Common myeloid progenitor, CD34-positive (primary cell): Measurements from ENCODE around the gene JMY.
A peak's percentile ranks its signal among the peaks of the same experiment; 100 is the strongest.

Source experiments
- CTCF ChIA-PET: fragments of 350-600 bp; sonication (Branson Sonifier 250); formaldehyde crosslinking; loops from one replicate; lab custom pipeline; 2021; ENCODE audit warnings: antibody characterized with exemption; lab: Charles Lee
- POLR2A ChIA-PET: fragments of 350-600 bp; sonication (Branson Sonifier 250); formaldehyde crosslinking; loops from one replicate; lab custom pipeline; 2021; ENCODE audit warnings: antibody characterized with exemption; lab: Charles Lee
- DNase-seq, 3 donors: peaks; one replicate each; pipeline versions ENCODE4 v3.0.0 to v3.0.0-alpha.2; 2013
- H3K27ac ChIP-seq, 2 experiments: 1 replicate in 1 of 2; 2 replicates in 1 of 2; pipeline ENCODE4 v1.7.0; 2013; ENCODE audit warnings: inconsistent platforms in 2 of 2, low read length in 2 of 2, mild to moderate bottlenecking in 2 of 2, low read depth in 1 of 2, moderate library complexity in 1 of 2; ENCODE audit not compliant: severe bottlenecking in 2 of 2, insufficient read depth in 1 of 2, poor library complexity in 1 of 2
- H3K27me3 ChIP-seq, 5 experiments: replicated peaks in 2 of 5; 1 replicate in 3 of 5; 2 replicates in 2 of 5; pipeline versions ENCODE4 v1.6.1 to v1.7.0; 2013; ENCODE audit warnings: low read length in 4 of 5, mild to moderate bottlenecking in 2 of 5, moderate library complexity in 2 of 5, inconsistent platforms in 1 of 5; ENCODE audit not compliant: insufficient read depth in 5 of 5, control insufficient read depth in 4 of 5
- H3K36me3 ChIP-seq, 4 experiments: 1 replicate in 2 of 4; 2 replicates in 2 of 4; pipeline versions ENCODE4 v1.6.1 to v1.7.0; 2013; ENCODE audit warnings: low read length in 3 of 4, control low read depth in 1 of 4, mild to moderate bottlenecking in 1 of 4; ENCODE audit not compliant: control insufficient read depth in 4 of 4, insufficient read depth in 4 of 4
- H3K4me1 ChIP-seq, 4 experiments: 1 replicate in 3 of 4; 2 replicates in 1 of 4; pipeline versions ENCODE4 v1.6.1 to v1.7.1; 2013; ENCODE audit warnings: low read length in 3 of 4, mild to moderate bottlenecking in 3 of 4, control low read depth in 1 of 4, inconsistent platforms in 1 of 4, moderate library complexity in 1 of 4; ENCODE audit not compliant: control insufficient read depth in 4 of 4, insufficient read depth in 4 of 4; ENCODE audit errors: control extremely low read depth in 1 of 4
- H3K4me3 ChIP-seq, 7 experiments: 1 replicate in 4 of 7; 2 replicates in 3 of 7; pipeline versions ENCODE4 v1.5.1 to v1.7.0; 2013; ENCODE audit warnings: mild to moderate bottlenecking in 7 of 7, low read length in 6 of 7, moderate library complexity in 6 of 7, inconsistent platforms in 2 of 7, low read depth in 2 of 7, control low read depth in 1 of 7; ENCODE audit not compliant: insufficient read depth in 4 of 7, control insufficient read depth in 1 of 7; ENCODE audit errors: extremely low read depth in 1 of 7
- H3K9me3 ChIP-seq, 5 experiments: 1 replicate in 4 of 5; 2 replicates in 1 of 5; pipeline versions ENCODE4 v1.6.1 to v1.7.1; 2013; ENCODE audit warnings: low read length in 4 of 5, mild to moderate bottlenecking in 2 of 5, inconsistent platforms in 1 of 5, low read depth in 1 of 5, moderate library complexity in 1 of 5; ENCODE audit not compliant: control insufficient read depth in 4 of 5, insufficient read depth in 2 of 5; ENCODE audit errors: control extremely low read depth in 1 of 5
- WGBS: methylation state at CpG from one replicate; pipeline ENCODE4 v1.1.5; 2013; ENCODE audit not compliant: insufficient coverage; 5-methylcytosine and 5-hydroxymethylcytosine counted together

Gene JMY

GRCh38 chr5:79285833-79286232, 49.9 kb downstream of the JMY start:
- Histone ChIP-seq H3K36me3 (peaks cover 0 to 10% (median 1%) of the 10 kb centered on the region in 4 experiments), H3K9me3 (no peaks in the 10 kb centered on the region), H3K27me3 (no peaks in the 10 kb centered on the region), H3K4me3 (no peak overlapping the region), H3K27ac (no peak overlapping the region), H3K4me1 (no peaks in the 10 kb centered on the region)
- ChIA-PET POLR2A (no interaction called here), CTCF (no interaction called here)
- no peak for DNase-seq
- 94% methylated on average over 5 of the region's 7 CpGs for WGBS

GRCh38 chr5:79287380-79287779, 51.4 kb downstream of the JMY start:
- WGBS = 97% methylated on average over 3 of the region's 4 CpGs
- POLR2A ChIA-PET = no interaction called here
- no peak overlapping the region for H3K4me3 ChIP-seq
- no peaks in the 10 kb centered on the region for H3K9me3 ChIP-seq
- no peak for DNase-seq
- no peak overlapping the region for H3K27ac ChIP-seq
- H3K27me3 ChIP-seq = no peaks in the 10 kb centered on the region
- CTCF ChIA-PET = no interaction called here
- H3K36me3 ChIP-seq = peaks cover 3 to 23% (median 6%) of the 10 kb centered on the region in 4 experiments
- no peaks in the 10 kb centered on the region for H3K4me1 ChIP-seq

GRCh38 chr5:79287907-79288306, 52.0 kb downstream of the JMY start:
- WGBS = 0% methylated on average over 1 of the region's 1 CpG
- Histone ChIP-seq H3K27me3 (no peaks in the 10 kb centered on the region), H3K4me1 (no peaks in the 10 kb centered on the region), H3K4me3 (no peak overlapping the region), H3K27ac (no peak overlapping the region), H3K36me3 (peaks cover 3 to 25% (median 9%) of the 10 kb centered on the region in 4 experiments), H3K9me3 (no peaks in the 10 kb centered on the region)
- DNase-seq = no peak
- ChIA-PET CTCF (no interaction called here), POLR2A (no interaction called here)

- Histone ChIP-seq H3K4me1 (no peaks in the 10 kb centered on the region), H3K9me3 (no peaks in the 10 kb centered on the region), H3K4me3 (no peak overlapping the region), H3K27ac (no peak overlapping the region), H3K27me3 (no peaks in the 10 kb centered on the region), H3K36me3 (peaks cover 3 to 27% (median 15%) of the 10 kb centered on the region in 4 experiments)
- CTCF ChIA-PET = interaction anchor here (0.5 to 1.6 kb wide), 5 partner anchors 10 to 270 kb away, joined by 3 read pairs; no protein-coding TSS in a partner anchor
- WGBS = 100% methylated on average over 1 of the region's 2 CpGs
- POLR2A ChIA-PET = no interaction called here
- DNase-seq = no peak
Measured at GRCh38 chr5:79295029-79295428, 59.1 kb downstream of the JMY start.

- POLR2A ChIA-PET = no interaction called here
- Histone ChIP-seq H3K4me1 (no peaks in the 10 kb centered on the region), H3K4me3 (no peak overlapping the region), H3K27me3 (no peaks in the 10 kb centered on the region), H3K36me3 (peaks cover 10 to 37% (median 21%) of the 10 kb centered on the region in 4 experiments), H3K27ac (no peak overlapping the region), H3K9me3 (no peaks in the 10 kb centered on the region)
- 93% methylated on average over 4 of the region's 4 CpGs for WGBS
- CTCF ChIA-PET = no interaction called here
- DNase-seq = peak in 2 of 3 donors; percentile 5 to 27
Measured at GRCh38 chr5:79297661-79298060, 61.7 kb downstream of the JMY start.

GRCh38 chr5:79301046-79301712, 65.2 kb downstream of the JMY start:
- no peaks in the 10 kb centered on the region for H3K4me1 ChIP-seq
- CTCF ChIA-PET = no interaction called here
- H3K27ac ChIP-seq = no peak overlapping the region
- no peaks in the 10 kb centered on the region for H3K27me3 ChIP-seq
- no peak for DNase-seq
- POLR2A ChIA-PET = no interaction called here
- peaks cover 20 to 42% (median 28%) of the 10 kb centered on the region in 4 experiments for H3K36me3 ChIP-seq
- 91% methylated on average over 1 of the region's 4 CpGs for WGBS
- H3K9me3 ChIP-seq = no peaks in the 10 kb centered on the region
- no peak overlapping the region for H3K4me3 ChIP-seq

GRCh38 chr5:79302454-79302853, 66.5 kb downstream of the JMY start:
- H3K27ac ChIP-seq = no peak overlapping the region
- no CpG with 5 or more reads among the region's 1 CpG for WGBS
- H3K27me3 ChIP-seq = no peaks in the 10 kb centered on the region
- POLR2A ChIA-PET = no interaction called here
- H3K4me1 ChIP-seq = no peaks in the 10 kb centered on the region
- CTCF ChIA-PET = no interaction called here
- H3K9me3 ChIP-seq = no peaks in the 10 kb centered on the region
- H3K36me3 ChIP-seq = peaks cover 20 to 53% (median 31%) of the 10 kb centered on the region in 4 experiments
- no peak overlapping the region for H3K4me3 ChIP-seq
- no peak for DNase-seq
